Cardiac muscle cell (in vitro differentiated cells and primary cell): ENCODE results near the gene IGFN1. TPM values are rescaled to one million over a fixed set of nuclear protein-coding genes. Genes with fewer than 3 reads are reported as not detected.

Source experiments
- DNase-seq, 2 donors: peaks; one replicate each; pipeline versions ENCODE4 v3.0.0 to v3.0.0-alpha.2; 2010 to 2017; ENCODE audit warnings: low read depth in 1 of 2, low spot score in 1 of 2
- H3K27ac ChIP-seq: fragments of 200-600 bp; sonication (generic); 2 replicates; pipeline ENCODE4 v1.5.1; 2016
- H3K27me3 ChIP-seq: fragments of 200-600 bp; sonication (generic); 2 replicates; pipeline ENCODE4 v1.6.0; 2016; ENCODE audit warnings: control low read depth
- H3K36me3 ChIP-seq: fragments of 200-600 bp; sonication (generic); 2 replicates; pipeline ENCODE4 v1.5.1; 2016; ENCODE audit warnings: control low read depth
- H3K4me1 ChIP-seq: fragments of 200-600 bp; sonication (generic); 2 replicates; pipeline ENCODE4 v1.8.1; 2017; ENCODE audit warnings: low read depth, mild to moderate bottlenecking, mixed run types
- H3K4me3 ChIP-seq: fragments of 200-600 bp; sonication (generic); 2 replicates; pipeline ENCODE4 v1.5.1; 2016; ENCODE audit warnings: mild to moderate bottlenecking
- H3K9me3 ChIP-seq: fragments of 200-600 bp; sonication (generic); 2 replicates; pipeline ENCODE4 v1.5.1; 2017; ENCODE audit warnings: low read depth, mild to moderate bottlenecking, control low read depth
- polyA plus RNA-seq: library from polyadenylated mRNA; unstranded; fragments of >200 nt; fragmentation: Nextera tagmentation; extraction: Ambion mirVana; gene quantifications from 2 replicates; pipeline ENCODE4 v1.2.1, GENCODE V29; 2016
- total RNA-seq: library from RNA; depleted of rRNA; stranded (reverse); fragments of >200 nt; gene quantifications from 2 replicates; pipeline ENCODE4 v1.2.3, GENCODE V29; 2016
- TF ChIP-seq, protein P1 (sequence below): IDR thresholded peaks from 2 replicates; pipeline ENCODE4 v1.5.1; 2012; ENCODE audit warnings: low read depth, mild to moderate bottlenecking, low read length

Gene IGFN1
- total and polyA plus RNA-seq, 2 experiments from 2014 or later: not detected

DNA sequence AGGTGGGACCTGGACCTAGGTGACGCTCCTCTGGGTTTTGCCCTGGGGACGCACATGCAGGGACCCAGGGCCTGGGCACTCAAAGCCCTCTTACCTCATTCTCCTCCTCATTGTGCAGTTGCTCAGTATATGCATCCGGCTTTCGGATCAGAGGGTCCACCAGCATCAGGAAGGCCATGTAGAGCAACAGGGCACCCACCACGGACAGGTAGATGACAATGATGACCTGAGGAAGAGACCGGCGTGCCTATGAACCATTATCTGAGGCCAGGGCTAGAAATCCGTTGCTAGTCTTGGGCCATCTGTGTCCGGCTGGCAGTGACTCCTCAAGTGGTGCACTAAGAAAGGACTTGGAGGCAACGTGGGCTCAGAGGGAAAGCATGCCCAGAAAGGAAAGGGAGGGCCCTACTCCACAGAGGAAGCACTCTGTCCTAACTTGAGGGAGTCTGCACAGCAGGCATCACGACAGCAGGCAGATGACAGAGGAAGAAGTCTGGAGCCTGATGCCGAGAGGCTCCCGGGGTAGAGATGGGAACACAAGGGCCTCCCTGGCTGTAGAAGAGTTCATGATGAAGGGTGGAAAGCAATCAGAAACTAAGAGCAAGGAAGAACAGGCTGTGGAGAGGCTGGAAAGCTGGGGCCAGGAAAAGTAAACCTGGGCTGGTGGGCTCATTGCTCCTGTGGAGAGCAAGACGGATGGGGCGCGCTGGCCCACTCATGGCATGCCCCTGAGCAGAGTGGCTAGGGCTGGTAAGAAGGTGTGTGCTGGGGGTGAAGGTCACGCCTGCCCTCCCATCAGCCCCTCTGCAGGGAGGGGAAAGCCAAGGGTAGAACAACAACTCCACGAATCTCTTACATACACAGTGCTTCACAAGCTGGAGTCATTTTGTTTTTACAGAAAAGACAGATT, 46.6 kb upstream of the IGFN1 start:
- Histone ChIP-seq H3K4me3 (no peak overlapping the region), H3K27ac (no peak overlapping the region), H3K9me3 (no peaks in the 10 kb centered on the region), H3K36me3 (peaks cover 50% of the 10 kb centered on the region), H3K4me1 (no peaks in the 10 kb centered on the region), H3K27me3 (no peaks in the 10 kb centered on the region)
- DNase-seq: no peak
- TF ChIP-seq, protein P1, sequence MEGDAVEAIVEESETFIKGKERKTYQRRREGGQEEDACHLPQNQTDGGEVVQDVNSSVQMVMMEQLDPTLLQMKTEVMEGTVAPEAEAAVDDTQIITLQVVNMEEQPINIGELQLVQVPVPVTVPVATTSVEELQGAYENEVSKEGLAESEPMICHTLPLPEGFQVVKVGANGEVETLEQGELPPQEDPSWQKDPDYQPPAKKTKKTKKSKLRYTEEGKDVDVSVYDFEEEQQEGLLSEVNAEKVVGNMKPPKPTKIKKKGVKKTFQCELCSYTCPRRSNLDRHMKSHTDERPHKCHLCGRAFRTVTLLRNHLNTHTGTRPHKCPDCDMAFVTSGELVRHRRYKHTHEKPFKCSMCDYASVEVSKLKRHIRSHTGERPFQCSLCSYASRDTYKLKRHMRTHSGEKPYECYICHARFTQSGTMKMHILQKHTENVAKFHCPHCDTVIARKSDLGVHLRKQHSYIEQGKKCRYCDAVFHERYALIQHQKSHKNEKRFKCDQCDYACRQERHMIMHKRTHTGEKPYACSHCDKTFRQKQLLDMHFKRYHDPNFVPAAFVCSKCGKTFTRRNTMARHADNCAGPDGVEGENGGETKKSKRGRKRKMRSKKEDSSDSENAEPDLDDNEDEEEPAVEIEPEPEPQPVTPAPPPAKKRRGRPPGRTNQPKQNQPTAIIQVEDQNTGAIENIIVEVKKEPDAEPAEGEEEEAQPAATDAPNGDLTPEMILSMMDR: no peak

DNA sequence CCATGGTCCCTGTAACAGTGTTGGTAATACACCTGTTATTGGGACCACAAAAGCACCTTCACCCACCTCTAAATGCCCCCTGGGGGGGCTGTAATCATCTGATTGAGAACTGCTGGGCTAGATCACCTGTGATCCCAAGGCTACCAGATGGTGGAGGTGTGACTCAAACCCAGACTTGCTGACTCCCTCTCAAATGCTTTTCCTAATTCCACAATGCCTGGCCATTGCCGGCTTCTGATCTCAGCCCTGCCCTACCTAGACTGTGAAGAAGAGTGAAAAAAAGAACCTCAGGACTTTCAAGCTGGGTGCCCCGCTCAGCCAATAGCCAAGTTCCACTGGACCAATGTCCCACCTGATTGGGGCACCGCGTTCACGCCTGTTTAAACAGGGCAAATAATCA, 45.9 kb upstream of the IGFN1 start:
- H3K27ac ChIP-seq: no peak overlapping the region
- H3K4me1 ChIP-seq: no peaks in the 10 kb centered on the region
- H3K9me3 ChIP-seq: no peaks in the 10 kb centered on the region
- TF ChIP-seq, protein P1: no peak
- peaks cover 55% of the 10 kb centered on the region for H3K36me3 ChIP-seq
- no peak for DNase-seq
- H3K27me3 ChIP-seq: no peaks in the 10 kb centered on the region
- H3K4me3 ChIP-seq: no peak overlapping the region

DNA sequence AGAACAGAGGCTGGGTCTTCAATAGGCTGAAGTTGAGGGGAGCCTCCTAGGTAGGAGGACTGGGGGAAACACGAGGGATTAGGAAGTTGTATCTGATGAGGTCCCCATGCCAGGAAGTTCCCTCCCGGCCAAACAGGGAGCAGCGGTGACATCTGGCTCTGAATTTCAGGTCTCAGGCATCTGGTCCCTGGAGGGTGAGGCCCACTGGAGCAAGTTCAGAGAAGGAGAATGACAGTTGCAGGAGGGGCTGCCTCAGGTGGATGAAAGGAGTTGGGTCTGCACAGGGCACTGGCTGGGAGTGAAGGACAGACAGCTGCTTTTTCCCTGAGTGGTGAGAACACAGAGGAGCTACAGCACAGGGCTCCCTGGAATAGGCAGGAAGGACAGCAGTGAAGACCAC, 45.5 kb upstream of the IGFN1 start:
- no peak overlapping the region for H3K27ac ChIP-seq
- no peak for DNase-seq
- H3K27me3 ChIP-seq: no peaks in the 10 kb centered on the region
- TF ChIP-seq, protein P1: no peak
- peaks cover 59% of the 10 kb centered on the region for H3K36me3 ChIP-seq
- H3K4me1 ChIP-seq: no peaks in the 10 kb centered on the region
- H3K9me3 ChIP-seq: no peaks in the 10 kb centered on the region
- no peak overlapping the region for H3K4me3 ChIP-seq

DNA sequence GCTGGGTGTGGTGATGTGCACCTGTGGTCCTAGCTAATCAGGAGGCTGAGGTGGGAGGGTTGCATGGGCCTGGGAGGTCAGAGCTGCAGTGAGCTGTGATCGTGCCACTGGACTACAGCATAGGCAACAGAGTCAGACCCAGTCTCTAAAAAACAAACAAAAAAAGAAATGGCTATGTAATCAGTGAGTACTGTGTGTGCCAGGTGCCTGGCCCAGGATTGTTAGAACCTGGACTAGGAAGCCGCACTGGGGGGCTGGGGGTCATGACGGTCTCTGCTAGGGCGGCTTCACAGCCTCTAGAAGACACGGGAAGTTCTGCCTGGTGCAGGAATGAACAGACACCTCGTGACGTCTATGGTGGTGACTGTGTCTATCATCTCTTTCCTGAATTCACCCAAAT, 44.8 kb upstream of the IGFN1 start:
- Histone ChIP-seq H3K9me3 (no peaks in the 10 kb centered on the region), H3K27ac (no peak overlapping the region), H3K36me3 (peaks cover 65% of the 10 kb centered on the region), H3K4me3 (no peak overlapping the region), H3K4me1 (no peaks in the 10 kb centered on the region), H3K27me3 (no peaks in the 10 kb centered on the region)
- TF ChIP-seq, protein P1: no peak
- DNase-seq: no peak

DNA sequence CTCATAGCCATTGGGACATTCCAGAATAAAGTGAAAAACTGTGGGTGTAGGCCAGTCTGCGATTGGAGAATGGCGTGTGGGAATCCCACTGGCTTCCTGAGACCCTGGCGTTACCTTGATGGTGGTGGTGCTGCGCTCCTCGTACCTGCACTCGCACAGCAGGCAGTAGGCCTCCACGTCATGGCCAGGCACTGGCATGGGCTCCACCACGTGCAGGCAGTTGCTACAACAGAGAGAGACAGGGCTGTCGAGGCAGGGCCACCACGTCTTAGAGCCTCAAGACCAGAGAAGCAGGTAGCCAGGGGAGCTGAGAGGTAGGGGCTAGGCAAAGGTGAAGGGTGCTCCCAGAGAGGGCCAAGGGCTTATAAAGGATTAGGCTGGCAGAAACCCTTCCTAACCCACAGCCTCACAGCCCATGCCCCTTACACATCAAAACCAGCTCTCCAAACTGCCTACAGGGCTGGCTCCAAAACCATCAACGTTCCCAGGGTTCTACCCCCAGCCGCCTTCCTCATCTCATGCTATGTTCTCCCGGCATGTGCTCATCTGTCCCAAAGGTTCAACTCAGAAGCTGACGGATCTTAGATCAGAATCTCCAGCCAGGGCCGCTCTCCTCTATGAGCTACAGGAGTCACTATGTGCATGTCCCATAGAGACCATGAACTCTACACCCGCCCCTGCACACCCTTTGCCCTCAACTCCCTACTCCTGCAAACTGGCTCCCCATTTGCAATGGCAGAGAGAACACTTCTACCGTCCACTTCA, 43.8 kb upstream of the IGFN1 start:
- Histone ChIP-seq H3K4me3 (no peak overlapping the region), H3K27me3 (no peaks in the 10 kb centered on the region), H3K9me3 (no peaks in the 10 kb centered on the region), H3K36me3 (peaks cover 71% of the 10 kb centered on the region), H3K27ac (no peak overlapping the region), H3K4me1 (no peaks in the 10 kb centered on the region)
- DNase-seq: no peak
- TF ChIP-seq, protein P1: no peak
